Neural cell (in vitro differentiated cells): ENCODE data around the gene C19orf73. TPM values are rescaled to one million over a fixed set of nuclear protein-coding genes. Genes with fewer than 3 reads are reported as not detected.

Experiments used
- H2AFZ ChIP-seq: fragments of 200-600, 300-800 bp; sonication (generic), shearing (Covaris generic); 2 replicates; pipeline ENCODE4 v1.6.0; 2014; ENCODE audit warnings: low read depth, mild to moderate bottlenecking, antibody characterized with exemption, low read length, moderate library complexity
- H3F3A ChIP-seq: fragments of 200-600 bp; shearing (Covaris generic); 2 replicates; pipeline ENCODE4 v1.6.1; 2016; ENCODE audit warnings: mild to moderate bottlenecking, moderate library complexity, mixed read lengths, antibody characterized with exemption, low read length; ENCODE audit not compliant: insufficient read depth, poor library complexity, severe bottlenecking
- H3K27ac ChIP-seq: fragments of 200-600, 300-800 bp; sonication (generic), shearing (Covaris generic); 2 replicates; pipeline ENCODE4 v1.5.1; 2014; ENCODE audit warnings: mild to moderate bottlenecking, low read length, moderate library complexity
- H3K27me3 ChIP-seq: fragments of 300-800, 200-600 bp; sonication (generic), shearing (Covaris generic); 2 replicates; pipeline ENCODE4 v1.6.0; 2014; ENCODE audit warnings: mild to moderate bottlenecking, low read depth, low read length, moderate library complexity; ENCODE audit not compliant: insufficient read depth
- H3K36me3 ChIP-seq: fragments of 300-800, 200-600 bp; sonication (generic), shearing (Covaris generic); 2 replicates; pipeline ENCODE4 v1.5.1; 2014; ENCODE audit warnings: mild to moderate bottlenecking, antibody characterized with exemption, low read length, moderate library complexity; ENCODE audit not compliant: insufficient read depth
- H3K4me2 ChIP-seq: fragments of 300-800, 200-600 bp; sonication (generic), shearing (Covaris generic); 2 replicates; pipeline ENCODE4 v1.6.0; 2014; ENCODE audit warnings: mild to moderate bottlenecking, low read length
- H3K4me3 ChIP-seq: fragments of 300-800, 200-600 bp; sonication (generic), shearing (Covaris generic); 2 replicates; pipeline ENCODE4 v1.5.1; 2014; ENCODE audit warnings: mild to moderate bottlenecking, low read length, moderate library complexity
- H3K79me2 ChIP-seq: fragments of 200-600 bp; shearing (Covaris generic); replicated peaks from 2 replicates; pipeline ENCODE4 v1.6.0; 2014; ENCODE audit warnings: mild to moderate bottlenecking, low read length, moderate library complexity; ENCODE audit not compliant: insufficient read depth
- H3K9ac ChIP-seq: fragments of 300-800, 200-600 bp; sonication (generic), shearing (Covaris generic); 2 replicates; pipeline ENCODE4 v1.6.1; 2016; ENCODE audit warnings: mild to moderate bottlenecking, low read length, mixed read lengths
- H3K9me2 ChIP-seq: fragments of 200-600 bp; shearing (Covaris generic); 2 replicates; pipeline ENCODE4 v1.6.1; 2016; ENCODE audit warnings: mild to moderate bottlenecking, low read length, mixed read lengths; ENCODE audit not compliant: insufficient read depth
- H3K9me3 ChIP-seq: fragments of 200-600, 300-800 bp; sonication (generic), shearing (Covaris generic); 2 replicates; pipeline ENCODE4 v1.6.1; 2016; ENCODE audit warnings: mild to moderate bottlenecking, mixed run types, low read length, moderate library complexity, mixed read lengths
- H4K20me1 ChIP-seq: fragments of 200-600 bp; shearing (Covaris generic); 2 replicates; pipeline ENCODE4 v1.6.1; 2016; ENCODE audit warnings: mild to moderate bottlenecking, mixed run types; ENCODE audit not compliant: insufficient read depth
- EP300 ChIP-seq: fragments of 450-650 bp; conservative IDR thresholded peaks from 2 replicates; pipeline ENCODE4 v1.6.1; 2014; ENCODE audit warnings: antibody characterized with exemption, mild to moderate bottlenecking, moderate library complexity; ENCODE audit not compliant: poor library complexity, severe bottlenecking
- EZH2 ChIP-seq: fragments of 200-600, 300-800 bp; shearing (Covaris generic), sonication (generic); IDR thresholded peaks from 2 replicates; pipeline ENCODE4 v1.6.1; 2014; ENCODE audit warnings: antibody characterized with exemption, low read length, borderline replicate concordance, mild to moderate bottlenecking; ENCODE audit not compliant: insufficient read depth, poor library complexity, severe bottlenecking
- MXI1 ChIP-seq: fragments of 450-650 bp; conservative IDR thresholded peaks from 2 replicates; pipeline ENCODE4 v1.6.1; 2014; ENCODE audit warnings: antibody characterized with exemption, mild to moderate bottlenecking; ENCODE audit not compliant: poor library complexity, severe bottlenecking
- POLR2AphosphoS5 ChIP-seq: IDR thresholded peaks from 2 replicates; pipeline ENCODE4 v1.6.1; 2012
- RAD21 ChIP-seq: fragments of 450-650 bp; conservative IDR thresholded peaks from 2 replicates; pipeline ENCODE4 v1.6.1; 2014; ENCODE audit warnings: antibody characterized with exemption, mild to moderate bottlenecking, moderate library complexity
- SMC3 ChIP-seq: fragments of 450-650 bp; conservative IDR thresholded peaks from 2 replicates; pipeline ENCODE4 v1.6.1; 2014; ENCODE audit warnings: antibody characterized with exemption, mild to moderate bottlenecking, moderate library complexity; ENCODE audit not compliant: poor library complexity
- TAF1 ChIP-seq: IDR thresholded peaks from 2 replicates; pipeline ENCODE4 v1.6.1; 2012; ENCODE audit warnings: low read depth
- polyA plus RNA-seq: library from polyadenylated mRNA; depleted of rRNA; stranded (reverse); fragments of >200 nt; gene quantifications from 2 replicates; pipeline ENCODE4 v1.2.3, GENCODE V29; 2014
- TF ChIP-seq, protein P1 (sequence below): fragments of 450-650 bp; IDR thresholded peaks from 2 replicates; pipeline ENCODE4 v1.5.1; 2014; ENCODE audit warnings: antibody characterized with exemption, mild to moderate bottlenecking, moderate library complexity; ENCODE audit not compliant: poor library complexity, severe bottlenecking
- TF ChIP-seq, protein P2 (sequence below): IDR thresholded peaks from 2 replicates; pipeline ENCODE4 v1.6.1; 2012; ENCODE audit warnings: borderline replicate concordance

The C19orf73 gene
- polyA plus RNA-seq, 1 donor from 2014 or later = 8.4 TPM

DNA sequence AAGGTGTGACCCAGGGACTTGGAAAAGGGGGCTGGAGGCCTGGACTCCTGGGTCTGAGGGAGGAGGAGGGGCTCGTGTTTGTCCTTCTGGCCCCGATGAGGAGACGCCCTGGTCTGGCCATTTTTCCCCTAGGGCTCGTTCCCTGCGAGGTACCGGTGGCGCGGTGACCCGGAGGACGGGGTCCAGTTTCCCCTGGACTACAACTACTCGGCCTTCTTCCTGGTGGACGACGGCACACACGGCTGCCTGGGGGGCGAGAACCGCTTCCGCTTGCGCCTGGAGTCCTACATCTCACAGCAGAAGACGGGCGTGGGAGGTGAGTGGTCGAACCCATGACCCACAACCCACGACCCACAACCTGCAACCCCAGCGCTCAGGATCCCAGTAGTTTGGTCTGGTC is 49.5 kb upstream of the C19orf73 start (continued):
- TF ChIP-seq, protein P1, sequence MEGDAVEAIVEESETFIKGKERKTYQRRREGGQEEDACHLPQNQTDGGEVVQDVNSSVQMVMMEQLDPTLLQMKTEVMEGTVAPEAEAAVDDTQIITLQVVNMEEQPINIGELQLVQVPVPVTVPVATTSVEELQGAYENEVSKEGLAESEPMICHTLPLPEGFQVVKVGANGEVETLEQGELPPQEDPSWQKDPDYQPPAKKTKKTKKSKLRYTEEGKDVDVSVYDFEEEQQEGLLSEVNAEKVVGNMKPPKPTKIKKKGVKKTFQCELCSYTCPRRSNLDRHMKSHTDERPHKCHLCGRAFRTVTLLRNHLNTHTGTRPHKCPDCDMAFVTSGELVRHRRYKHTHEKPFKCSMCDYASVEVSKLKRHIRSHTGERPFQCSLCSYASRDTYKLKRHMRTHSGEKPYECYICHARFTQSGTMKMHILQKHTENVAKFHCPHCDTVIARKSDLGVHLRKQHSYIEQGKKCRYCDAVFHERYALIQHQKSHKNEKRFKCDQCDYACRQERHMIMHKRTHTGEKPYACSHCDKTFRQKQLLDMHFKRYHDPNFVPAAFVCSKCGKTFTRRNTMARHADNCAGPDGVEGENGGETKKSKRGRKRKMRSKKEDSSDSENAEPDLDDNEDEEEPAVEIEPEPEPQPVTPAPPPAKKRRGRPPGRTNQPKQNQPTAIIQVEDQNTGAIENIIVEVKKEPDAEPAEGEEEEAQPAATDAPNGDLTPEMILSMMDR = no peak
- no peak for TF ChIP-seq RAD21

DNA sequence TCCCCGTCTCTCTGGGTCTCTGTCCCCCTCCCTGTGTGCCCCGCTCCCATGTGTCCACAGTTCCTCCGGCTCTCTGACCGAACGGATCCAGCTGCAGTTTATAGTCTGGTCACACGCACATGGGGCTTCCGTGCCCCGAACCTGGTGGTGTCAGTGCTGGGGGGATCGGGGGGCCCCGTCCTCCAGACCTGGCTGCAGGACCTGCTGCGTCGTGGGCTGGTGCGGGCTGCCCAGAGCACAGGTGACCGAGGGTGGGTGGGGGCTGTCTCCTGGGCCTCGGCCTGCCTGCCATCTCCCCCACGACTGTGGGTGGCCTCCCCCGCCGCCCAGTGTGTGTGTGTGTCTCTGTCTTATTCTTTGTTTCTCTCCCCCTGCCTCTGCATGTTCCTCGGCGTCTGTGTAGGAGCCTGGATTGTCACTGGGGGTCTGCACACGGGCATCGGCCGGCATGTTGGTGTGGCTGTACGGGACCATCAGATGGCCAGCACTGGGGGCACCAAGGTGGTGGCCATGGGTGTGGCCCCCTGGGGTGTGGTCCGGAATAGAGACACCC is 49.0 kb upstream of the C19orf73 start:
- H2AFZ ChIP-seq = no peak overlapping the region
- H3K27ac ChIP-seq = no peak overlapping the region
- no peaks in the 10 kb centered on the region for H3K27me3 ChIP-seq
- H3F3A ChIP-seq = no peaks in the 10 kb centered on the region
- no peaks in the 10 kb centered on the region for H4K20me1 ChIP-seq
- no peak overlapping the region for H3K9ac ChIP-seq
- H3K9me2 ChIP-seq = no peaks in the 10 kb centered on the region
- H3K79me2 ChIP-seq = no peaks in the 10 kb centered on the region
- H3K36me3 ChIP-seq = no peaks in the 10 kb centered on the region
- H3K4me2 ChIP-seq = no peak overlapping the region
- TF ChIP-seq, protein P1 = no peak
- TF ChIP-seq MXI1 (no peak), EZH2 (no peak), EP300 (no peak), SMC3 (no peak), RAD21 (no peak), TAF1 (no peak), POLR2AphosphoS5 (no peak)
- TF ChIP-seq, protein P2, sequence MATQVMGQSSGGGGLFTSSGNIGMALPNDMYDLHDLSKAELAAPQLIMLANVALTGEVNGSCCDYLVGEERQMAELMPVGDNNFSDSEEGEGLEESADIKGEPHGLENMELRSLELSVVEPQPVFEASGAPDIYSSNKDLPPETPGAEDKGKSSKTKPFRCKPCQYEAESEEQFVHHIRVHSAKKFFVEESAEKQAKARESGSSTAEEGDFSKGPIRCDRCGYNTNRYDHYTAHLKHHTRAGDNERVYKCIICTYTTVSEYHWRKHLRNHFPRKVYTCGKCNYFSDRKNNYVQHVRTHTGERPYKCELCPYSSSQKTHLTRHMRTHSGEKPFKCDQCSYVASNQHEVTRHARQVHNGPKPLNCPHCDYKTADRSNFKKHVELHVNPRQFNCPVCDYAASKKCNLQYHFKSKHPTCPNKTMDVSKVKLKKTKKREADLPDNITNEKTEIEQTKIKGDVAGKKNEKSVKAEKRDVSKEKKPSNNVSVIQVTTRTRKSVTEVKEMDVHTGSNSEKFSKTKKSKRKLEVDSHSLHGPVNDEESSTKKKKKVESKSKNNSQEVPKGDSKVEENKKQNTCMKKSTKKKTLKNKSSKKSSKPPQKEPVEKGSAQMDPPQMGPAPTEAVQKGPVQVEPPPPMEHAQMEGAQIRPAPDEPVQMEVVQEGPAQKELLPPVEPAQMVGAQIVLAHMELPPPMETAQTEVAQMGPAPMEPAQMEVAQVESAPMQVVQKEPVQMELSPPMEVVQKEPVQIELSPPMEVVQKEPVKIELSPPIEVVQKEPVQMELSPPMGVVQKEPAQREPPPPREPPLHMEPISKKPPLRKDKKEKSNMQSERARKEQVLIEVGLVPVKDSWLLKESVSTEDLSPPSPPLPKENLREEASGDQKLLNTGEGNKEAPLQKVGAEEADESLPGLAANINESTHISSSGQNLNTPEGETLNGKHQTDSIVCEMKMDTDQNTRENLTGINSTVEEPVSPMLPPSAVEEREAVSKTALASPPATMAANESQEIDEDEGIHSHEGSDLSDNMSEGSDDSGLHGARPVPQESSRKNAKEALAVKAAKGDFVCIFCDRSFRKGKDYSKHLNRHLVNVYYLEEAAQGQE = no peak
- no peaks in the 10 kb centered on the region for H3K9me3 ChIP-seq
- H3K4me3 ChIP-seq = no peak overlapping the region
